HG03045 (cell line): ENCODE results near the gene RAB6B.

Experiments
- ATAC-seq: cut with Tn5 transposase; IDR thresholded peaks from one replicate; pipeline ENCODE4 v1.9.1; 2021; ENCODE audit warnings: mild to moderate bottlenecking, moderate library complexity; ENCODE audit not compliant: unreplicated experiment

Gene RAB6B

DNA sequence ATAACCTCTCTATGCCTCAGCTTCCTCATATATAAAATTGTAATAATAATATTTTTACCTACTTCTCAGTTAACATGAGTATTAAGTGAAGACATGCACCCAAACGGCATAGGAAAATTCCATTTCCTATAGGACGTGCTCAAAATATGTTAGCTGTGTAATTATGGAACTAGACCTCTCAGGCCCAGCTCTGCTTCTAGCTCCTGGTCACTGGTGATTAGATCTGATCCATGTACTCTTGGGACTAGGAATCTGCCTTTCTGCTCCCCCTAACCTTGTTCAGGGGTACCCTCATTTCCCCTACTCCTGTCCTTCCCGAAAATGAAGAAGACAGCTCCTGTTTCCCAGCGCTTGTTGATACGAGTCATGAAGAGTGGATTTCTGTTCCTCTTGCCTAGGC, 119.8 kb downstream of the RAB6B start:
- no peak for ATAC-seq

GRCh38 chr3:133775309-133775708, 120.4 kb downstream of the RAB6B start:
- ATAC-seq, result no peak
